H1 (cell line): ENCODE results near the gene PIAS1. TPM values are rescaled to one million over a fixed set of nuclear protein-coding genes. Genes with fewer than 3 reads are reported as not detected.

ENCODE experiments used
- CTCF ChIA-PET: fragments of 300-600 bp; sonication (Branson Sonifier 250); formaldehyde crosslinking; loops from one replicate; lab custom pipeline; 2021; ENCODE audit not compliant: partially characterized antibody; lab: Charles Lee
- POLR2A ChIA-PET: fragments of 300-600 bp; sonication (Branson Sonifier 250); formaldehyde crosslinking; loops from one replicate; lab custom pipeline; 2021; ENCODE audit warnings: inconsistent platforms; ENCODE audit not compliant: partially characterized antibody; lab: Charles Lee
- DNase-seq, 2 experiments: peaks; one replicate each; pipeline versions ENCODE4 v3.0.0 to v3.0.0-alpha.2; 2010 to 2022; ENCODE audit warnings: low spot score in 2 of 2, low read depth in 1 of 2, mixed read lengths in 1 of 2
- FAIRE-seq: peaks from 2 replicates; lab custom pipeline; 2011; peaks lifted over from hg19 to GRCh38; lab: Jason Lieb, UNC
- H2AFZ ChIP-seq: 2 replicates; pipeline ENCODE4 v1.8.1; 2012; ENCODE audit warnings: low read length, inconsistent platforms
- H2AK5ac ChIP-seq: 2 replicates; pipeline ENCODE4 v1.6.1; 2013; ENCODE audit warnings: low read depth, low read length
- H2BK120ac ChIP-seq: replicated peaks from 2 replicates; pipeline ENCODE3; 2013; ENCODE audit warnings: low read depth, low read length, inconsistent platforms
- H2BK12ac ChIP-seq: 2 replicates; pipeline ENCODE4 v1.6.1; 2013; ENCODE audit warnings: low read depth, low read length
- H2BK15ac ChIP-seq: 2 replicates; pipeline ENCODE4 v1.6.1; 2013; ENCODE audit warnings: low read length
- H2BK20ac ChIP-seq: 2 replicates; pipeline ENCODE4 v1.6.1; 2013; ENCODE audit warnings: low read length
- H2BK5ac ChIP-seq: 2 replicates; pipeline ENCODE4 v1.6.1; 2013; ENCODE audit warnings: low read depth, low read length
- H3K14ac ChIP-seq: 2 replicates; pipeline ENCODE4 v1.6.1; 2013; ENCODE audit warnings: inconsistent platforms; ENCODE audit not compliant: insufficient read length
- H3K18ac ChIP-seq: 2 replicates; pipeline ENCODE4 v1.6.1; 2013; ENCODE audit warnings: low read length; ENCODE audit errors: extremely low read depth
- H3K23ac ChIP-seq: 2 replicates; pipeline ENCODE4 v1.6.1; 2013; ENCODE audit warnings: inconsistent platforms; ENCODE audit not compliant: insufficient read length
- H3K23me2 ChIP-seq: 2 replicates; pipeline ENCODE4 v1.6.1; 2013; ENCODE audit warnings: low read depth, low read length
- H3K27ac ChIP-seq: 2 replicates; pipeline ENCODE4 v1.6.1; 2011; ENCODE audit warnings: low read depth, low read length, inconsistent platforms
- H3K27me3 ChIP-seq, 4 experiments: replicated peaks in 1 of 4; 1 replicate in 1 of 4; 2 replicates in 3 of 4; pipeline versions ENCODE4 v1.6.1 to v1.8.1; 2011 to 2013; ENCODE audit warnings: low read length in 3 of 4, mild to moderate bottlenecking in 3 of 4, inconsistent platforms in 2 of 4, mixed read lengths in 2 of 4, moderate library complexity in 1 of 4; ENCODE audit not compliant: control insufficient read depth in 3 of 4, insufficient read depth in 3 of 4; ENCODE audit errors: extremely low read depth in 1 of 4
- H3K36me3 ChIP-seq, 4 experiments: 2 replicates each; pipeline versions ENCODE4 v1.6.1 to v1.8.1; 2011 to 2013; ENCODE audit warnings: mild to moderate bottlenecking in 4 of 4, low read length in 3 of 4, moderate library complexity in 2 of 4, control low read depth in 1 of 4, inconsistent platforms in 1 of 4; ENCODE audit not compliant: insufficient read depth in 4 of 4, control insufficient read depth in 2 of 4
- H3K4ac ChIP-seq: replicated peaks from 2 replicates; pipeline ENCODE3; 2013; ENCODE audit warnings: low read length, low read depth, mixed read lengths, inconsistent platforms; ENCODE audit not compliant: insufficient read length
- H3K4me1 ChIP-seq, 4 experiments: replicated peaks in 1 of 4; 1 replicate in 1 of 4; 2 replicates in 3 of 4; pipeline versions ENCODE4 v1.6.1 to v1.8.1; 2011 to 2013; ENCODE audit warnings: low read length in 3 of 4, inconsistent platforms in 2 of 4, mixed read lengths in 1 of 4; ENCODE audit not compliant: insufficient read depth in 4 of 4, control insufficient read depth in 3 of 4
- H3K4me2 ChIP-seq, 2 experiments: 2 replicates each; pipeline versions ENCODE4 v1.6.1 to v1.8.1; 2011 to 2013; ENCODE audit warnings: low read depth in 2 of 2, low read length in 2 of 2, control low read depth in 1 of 2, inconsistent platforms in 1 of 2, mild to moderate bottlenecking in 1 of 2; ENCODE audit not compliant: insufficient read depth in 1 of 2
- H3K4me3 ChIP-seq, 4 experiments: fragments of 200-600, 300-600 bp in 1 of 4; sonication (generic), shearing (Covaris generic), sonication (Bioruptor Twin) in 1 of 4; 2 replicates each; pipeline versions ENCODE4 v1.5.1 to v1.8.1; 2011 to 2016; ENCODE audit warnings: low read length in 4 of 4, low read depth in 3 of 4, control low read depth in 2 of 4, inconsistent platforms in 2 of 4, mild to moderate bottlenecking in 2 of 4, mixed read lengths in 1 of 4, moderate library complexity in 1 of 4; ENCODE audit not compliant: insufficient read depth in 2 of 4; ENCODE audit errors: extremely low read depth in 1 of 4
- H3K56ac ChIP-seq: replicated peaks from 2 replicates; pipeline ENCODE3; 2013; ENCODE audit warnings: low read depth, mild to moderate bottlenecking, mixed read lengths, low read length, inconsistent platforms; ENCODE audit not compliant: insufficient read length
- H3K79me1 ChIP-seq: 2 replicates; pipeline ENCODE4 v1.6.1; 2013; ENCODE audit warnings: low read depth, low read length, control low read depth
- H3K79me2 ChIP-seq, 2 experiments: 2 replicates each; pipeline versions ENCODE4 v1.6.1 to v1.8.1; 2012 to 2013; ENCODE audit warnings: low read length in 2 of 2, mild to moderate bottlenecking in 2 of 2, inconsistent platforms in 1 of 2; ENCODE audit not compliant: insufficient read depth in 2 of 2, control insufficient read depth in 1 of 2
- H3K9ac ChIP-seq, 4 experiments: replicated peaks in 1 of 4; 1 replicate in 1 of 4; 2 replicates in 3 of 4; pipeline versions ENCODE4 v1.6.1 to v1.8.1; 2011 to 2013; ENCODE audit warnings: low read depth in 3 of 4, low read length in 3 of 4, control low read depth in 2 of 4, mild to moderate bottlenecking in 2 of 4, moderate library complexity in 2 of 4, inconsistent platforms in 1 of 4; ENCODE audit errors: extremely low read depth in 1 of 4
- H3K9me3 ChIP-seq, 2 experiments: 2 replicates each; pipeline versions ENCODE4 v1.6.1 to v1.8.1; 2012 to 2013; ENCODE audit warnings: mild to moderate bottlenecking in 2 of 2, moderate library complexity in 2 of 2, control low read depth in 1 of 2, inconsistent platforms in 1 of 2, low read depth in 1 of 2, low read length in 1 of 2, mixed read lengths in 1 of 2; ENCODE audit not compliant: insufficient read depth in 2 of 2
- H4K20me1 ChIP-seq, 2 experiments: replicated peaks in 1 of 2; 2 replicates each; pipeline versions ENCODE3 to v1.8.1; 2011 to 2013; ENCODE audit warnings: inconsistent platforms in 2 of 2, low read length in 2 of 2, mild to moderate bottlenecking in 1 of 2; ENCODE audit not compliant: insufficient read depth in 2 of 2, control insufficient read depth in 1 of 2
- H4K5ac ChIP-seq: 2 replicates; pipeline ENCODE4 v1.6.1; 2013; ENCODE audit warnings: low read length, low read depth, mixed read lengths, inconsistent platforms; ENCODE audit not compliant: insufficient read length
- H4K8ac ChIP-seq: 2 replicates; pipeline ENCODE4 v1.8.0; 2013; ENCODE audit warnings: mild to moderate bottlenecking, moderate library complexity, low read length, inconsistent platforms; ENCODE audit not compliant: insufficient read depth; ENCODE audit errors: extremely low read depth
- H4K91ac ChIP-seq: replicated peaks from 2 replicates; pipeline ENCODE3; 2013; ENCODE audit warnings: low read length, mixed read lengths, inconsistent platforms; ENCODE audit not compliant: insufficient read length
- CEBPB ChIP-seq: IDR thresholded peaks from 2 replicates; pipeline ENCODE4 v1.6.1; 2012; ENCODE audit warnings: low read depth, low read length
- EZH2 ChIP-seq: fragments of 200-600 bp; sonication (generic); IDR thresholded peaks from 2 replicates; pipeline ENCODE4 v1.7.1; 2012; ENCODE audit warnings: low read depth, mild to moderate bottlenecking, moderate library complexity, low read length, inconsistent platforms; ENCODE audit not compliant: severe bottlenecking
- WGBS, 2 experiments: shearing (Covaris generic) in 1 of 2; methylation state at CpG; one replicate each; pipeline versions ENCODE4 v1.1.6 to v1.1.7; 2013 to 2015; ENCODE audit warnings: low lambda C conversion rate in 2 of 2, mixed read lengths in 2 of 2, inconsistent platforms in 1 of 2, low coverage in 1 of 2, missing lambda C conversion rate in 1 of 2; ENCODE audit not compliant: insufficient replicate concordance in 2 of 2, insufficient coverage in 1 of 2, insufficient read length in 1 of 2; ENCODE audit errors: extremely low coverage in 1 of 2, missing lambda C conversion rate in 1 of 2; 5-methylcytosine and 5-hydroxymethylcytosine counted together
- polyA plus RNA-seq, 7 experiments: library from polyadenylated mRNA; depleted of rRNA in 3 of 7; stranded (reverse) in 5 of 7; unstranded in 2 of 7; fragments of >200 nt in 5 of 7; fragments of 200-250 nt in 2 of 7; gene quantifications; 1 replicate in 5 of 7; 2 replicates in 1 of 7; 4 replicates in 1 of 7; pipeline versions ENCODE4 v1.2.1 to v1.2.3, GENCODE V29; 2011 to 2013; ENCODE audit warnings: missing spikeins in 2 of 7, mixed read lengths in 2 of 7
- total RNA-seq: library from RNA; stranded (reverse); fragmentation: NEBNext Ultra II Directional; extraction: Animal tissue kit (Norgen Biotek cat#: 25700); gene quantifications from 2 replicates; pipeline ENCODE4 v1.2.1, GENCODE V29; 2021

PIAS1 gene
- total and polyA plus RNA-seq, 2 of the 8 experiments (the other 6 are each of a cell fraction or from before 2014, with no cell fraction given) = 30.8 to 34.5 TPM

- Histone ChIP-seq H2BK15ac (no peak overlapping the region), H3K9ac (no peak overlapping the region), H4K91ac (no peak overlapping the region), H4K8ac (no peak overlapping the region), H3K23ac (no peak overlapping the region), H3K27ac (no peak overlapping the region), H3K79me2 (no peaks in the 10 kb centered on the region), H3K9me3 (no peaks in the 10 kb centered on the region), H2AK5ac (no peak overlapping the region), H3K4me1 (no peaks in the 10 kb centered on the region), H4K20me1 (no peaks in the 10 kb centered on the region), H3K79me1 (no peaks in the 10 kb centered on the region), H4K5ac (no peak overlapping the region), H2BK20ac (no peak overlapping the region), H3K4ac (no peak overlapping the region), H3K36me3 (no peaks in the 10 kb centered on the region; a peak in 1 of 8 replicates), H3K23me2 (no peaks in the 10 kb centered on the region), H2BK12ac (no peak overlapping the region), H3K4me3 (no peak overlapping the region), H3K4me2 (no peak overlapping the region), H2BK120ac (no peak overlapping the region), H3K56ac (no peak overlapping the region), H3K27me3 (no peaks in the 10 kb centered on the region), H3K18ac (no peak overlapping the region), H2BK5ac (no peak overlapping the region), H2AFZ (no peak overlapping the region), H3K14ac (no peak overlapping the region)
- ChIA-PET CTCF (interaction anchor here (0.7 to 4.8 kb wide), 9 partner anchors 11 to 298 kb away, joined by 3 to 33 read pairs (median 5); no protein-coding TSS in a partner anchor), POLR2A (interaction anchor here (0.8 kb wide), 1 partner anchor 62 kb away, joined by 3 read pairs; no protein-coding TSS in a partner anchor)
- no peak for DNase-seq
- WGBS, 2 experiments = 82% methylated on average over 2 of the region's 2 CpGs; no CpG with 5 or more reads in 1 of the 2 experiments
- TF ChIP-seq CEBPB (0 out of 2 replicates have a peak, but pooled peaks have one; percentile 15), EZH2 (no peak)
- no peak for FAIRE-seq
Observed at GRCh38 chr15:68152342-68152741, 98.2 kb downstream of the PIAS1 start.
